Measurements from ENCODE around the gene RHOD.

The RHOD gene, protein sequence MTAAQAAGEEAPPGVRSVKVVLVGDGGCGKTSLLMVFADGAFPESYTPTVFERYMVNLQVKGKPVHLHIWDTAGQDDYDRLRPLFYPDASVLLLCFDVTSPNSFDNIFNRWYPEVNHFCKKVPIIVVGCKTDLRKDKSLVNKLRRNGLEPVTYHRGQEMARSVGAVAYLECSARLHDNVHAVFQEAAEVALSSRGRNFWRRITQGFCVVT

DNA sequence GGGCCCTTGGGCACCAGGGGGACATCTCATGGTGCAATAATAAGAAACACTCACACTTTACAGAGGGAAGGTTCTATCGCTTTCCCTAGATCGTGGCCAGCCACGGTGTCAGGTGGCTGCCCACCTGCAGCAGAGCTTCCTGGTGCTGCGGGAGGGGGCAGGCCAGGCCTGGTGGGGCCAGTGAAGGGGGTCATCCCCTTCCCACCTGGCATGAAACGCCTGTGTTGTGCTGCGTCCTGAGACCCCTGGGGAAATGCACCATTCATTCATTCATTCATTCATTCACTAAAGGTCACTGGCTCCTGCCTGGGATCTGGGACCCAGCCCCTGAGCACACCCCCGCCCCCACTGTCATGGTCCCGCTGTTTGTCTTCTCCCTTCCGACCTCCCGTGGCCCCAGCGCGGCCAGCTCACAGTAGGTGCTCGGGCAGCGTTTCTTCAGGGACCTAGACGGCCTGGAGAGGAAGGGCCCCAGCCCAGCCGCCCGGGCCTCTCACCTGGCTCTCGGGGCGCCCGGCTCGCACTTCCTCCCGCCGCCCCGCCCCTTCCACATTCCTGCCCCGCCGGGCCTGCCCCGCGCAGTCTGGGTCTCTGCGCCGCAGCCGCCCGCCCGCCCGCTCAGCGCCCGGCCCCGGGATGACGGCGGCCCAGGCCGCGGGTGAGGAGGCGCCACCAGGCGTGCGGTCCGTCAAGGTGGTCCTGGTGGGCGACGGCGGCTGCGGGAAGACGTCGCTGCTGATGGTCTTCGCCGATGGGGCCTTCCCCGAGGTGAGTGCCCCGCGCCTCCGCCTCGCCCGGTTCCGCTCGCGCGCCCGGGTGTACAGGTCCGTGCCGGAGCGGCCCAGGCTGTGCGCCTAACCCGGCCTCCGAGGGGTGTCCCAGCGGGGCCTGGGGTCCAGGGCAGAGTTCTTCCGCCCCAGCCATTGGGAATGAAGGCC, at the start of gene RHOD:
TSS of gene RHOD (plus strand) at position 581 of the 938 bp plus-strand sequence. CDS start at position 637, 56 bp downstream.
- Histone ChIP-seq H2AFZ (ENCODE audit: low read length) (peak within 1 kb of the TSS; percentile 89), H3K79me2 (ENCODE audit: low read length) (no peaks in the 10 kb centered on the region), H4K20me1 (ENCODE audit: insufficient read depth, low read length) (no peaks in the 10 kb centered on the region), H3K4me1 (ENCODE audit: low read length) (peaks cover 28% of the 10 kb centered on the region), H3K4me2 (ENCODE audit: low read depth, low read length) (peak within 1 kb of the TSS; percentile 90), H3K36me3 (replicated peaks; ENCODE audit: insufficient read depth, low read length) (no peaks in the 10 kb centered on the region), H3K4me3 (ENCODE audit: low read length) (peak within 1 kb of the TSS; percentile 77), H3K9ac (ENCODE audit: low read length) (peak within 1 kb of the TSS; percentile 65), H3F3A (ENCODE audit: insufficient read depth, low read length) (peaks cover 10% of the 10 kb centered on the region), H3K27ac (ENCODE audit: low read length) (peak within 1 kb of the TSS; percentile 65), H3K9me2 (replicated peaks; ENCODE audit: insufficient read depth, low read length) (no peaks in the 10 kb centered on the region), H3K9me3 (replicated peaks; ENCODE audit: insufficient read depth, low read length) (no peaks in the 10 kb centered on the region), H3K27me3 (replicated peaks; ENCODE audit: insufficient read depth, low read length) (no peaks in the 10 kb centered on the region)
- peak; percentile 64 for DNase-seq
- TF ChIP-seq, protein P1, sequence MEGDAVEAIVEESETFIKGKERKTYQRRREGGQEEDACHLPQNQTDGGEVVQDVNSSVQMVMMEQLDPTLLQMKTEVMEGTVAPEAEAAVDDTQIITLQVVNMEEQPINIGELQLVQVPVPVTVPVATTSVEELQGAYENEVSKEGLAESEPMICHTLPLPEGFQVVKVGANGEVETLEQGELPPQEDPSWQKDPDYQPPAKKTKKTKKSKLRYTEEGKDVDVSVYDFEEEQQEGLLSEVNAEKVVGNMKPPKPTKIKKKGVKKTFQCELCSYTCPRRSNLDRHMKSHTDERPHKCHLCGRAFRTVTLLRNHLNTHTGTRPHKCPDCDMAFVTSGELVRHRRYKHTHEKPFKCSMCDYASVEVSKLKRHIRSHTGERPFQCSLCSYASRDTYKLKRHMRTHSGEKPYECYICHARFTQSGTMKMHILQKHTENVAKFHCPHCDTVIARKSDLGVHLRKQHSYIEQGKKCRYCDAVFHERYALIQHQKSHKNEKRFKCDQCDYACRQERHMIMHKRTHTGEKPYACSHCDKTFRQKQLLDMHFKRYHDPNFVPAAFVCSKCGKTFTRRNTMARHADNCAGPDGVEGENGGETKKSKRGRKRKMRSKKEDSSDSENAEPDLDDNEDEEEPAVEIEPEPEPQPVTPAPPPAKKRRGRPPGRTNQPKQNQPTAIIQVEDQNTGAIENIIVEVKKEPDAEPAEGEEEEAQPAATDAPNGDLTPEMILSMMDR (IDR thresholded peaks at IDR 0.05; ENCODE audit: low read length): no peak
- TF ChIP-seq EZH2phosphoT487 (IDR thresholded peaks at IDR 0.05; ENCODE audit: low read length): no peak
- TF ChIP-seq EZH2 (optimal IDR thresholded peaks at IDR 0.05; ENCODE audit: low read depth, low read length): no peak

DNA sequence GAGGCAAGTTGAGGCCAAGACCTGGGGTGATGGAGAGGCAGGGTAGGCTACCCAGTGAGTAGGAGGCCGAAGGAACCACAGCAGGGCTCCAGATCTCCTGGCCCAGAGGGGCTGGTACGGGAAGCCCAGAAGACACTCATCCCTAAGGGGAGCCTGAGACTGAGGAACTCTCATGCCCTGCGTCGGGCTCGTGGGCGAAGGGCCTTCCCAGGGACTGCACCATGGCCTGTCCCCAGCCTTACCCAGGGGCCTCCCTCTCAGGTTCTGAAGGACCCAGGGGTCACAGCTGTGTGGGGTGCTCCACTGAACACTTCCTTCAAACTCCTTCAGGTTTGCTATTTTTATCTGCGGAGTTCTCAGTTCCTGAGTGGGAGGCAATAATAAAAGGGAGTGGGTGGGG, 49.5 kb upstream of the RHOD start:
- no peaks in the 10 kb centered on the region for H3F3A ChIP-seq (ENCODE audit: insufficient read depth, low read length)
- H3K9me2 ChIP-seq (replicated peaks; ENCODE audit: insufficient read depth, low read length): no peaks in the 10 kb centered on the region
- 0 out of 2 replicates have a peak, but pooled peaks cover 4% of the 10 kb centered on the region for H3K4me1 ChIP-seq (ENCODE audit: low read length)
- no peak overlapping the region for H3K4me3 ChIP-seq (ENCODE audit: low read length)
- peak overlapping the region; percentile 82 for H2AFZ ChIP-seq (ENCODE audit: low read length)
- H3K36me3 ChIP-seq (replicated peaks; ENCODE audit: insufficient read depth, low read length): no peaks in the 10 kb centered on the region
- TF ChIP-seq, protein P1 (IDR thresholded peaks at IDR 0.05; ENCODE audit: low read length): no peak
- TF ChIP-seq EZH2 (optimal IDR thresholded peaks at IDR 0.05; ENCODE audit: low read depth, low read length) (no peak), EZH2phosphoT487 (IDR thresholded peaks at IDR 0.05; ENCODE audit: low read length) (no peak)
- DNase-seq: no peak
- H3K9me3 ChIP-seq (replicated peaks; ENCODE audit: insufficient read depth, low read length): no peaks in the 10 kb centered on the region
- no peaks in the 10 kb centered on the region for H4K20me1 ChIP-seq (ENCODE audit: insufficient read depth, low read length)
- no peaks in the 10 kb centered on the region; the same call in 1 of the 2 replicates for H3K27me3 ChIP-seq (replicated peaks; ENCODE audit: insufficient read depth, low read length)
- no peak overlapping the region for H3K9ac ChIP-seq (ENCODE audit: low read length)
- no peak overlapping the region for H3K27ac ChIP-seq (ENCODE audit: low read length)
- no peaks in the 10 kb centered on the region for H3K79me2 ChIP-seq (ENCODE audit: low read length)
- H3K4me2 ChIP-seq (ENCODE audit: low read depth, low read length): no peak overlapping the region

DNA sequence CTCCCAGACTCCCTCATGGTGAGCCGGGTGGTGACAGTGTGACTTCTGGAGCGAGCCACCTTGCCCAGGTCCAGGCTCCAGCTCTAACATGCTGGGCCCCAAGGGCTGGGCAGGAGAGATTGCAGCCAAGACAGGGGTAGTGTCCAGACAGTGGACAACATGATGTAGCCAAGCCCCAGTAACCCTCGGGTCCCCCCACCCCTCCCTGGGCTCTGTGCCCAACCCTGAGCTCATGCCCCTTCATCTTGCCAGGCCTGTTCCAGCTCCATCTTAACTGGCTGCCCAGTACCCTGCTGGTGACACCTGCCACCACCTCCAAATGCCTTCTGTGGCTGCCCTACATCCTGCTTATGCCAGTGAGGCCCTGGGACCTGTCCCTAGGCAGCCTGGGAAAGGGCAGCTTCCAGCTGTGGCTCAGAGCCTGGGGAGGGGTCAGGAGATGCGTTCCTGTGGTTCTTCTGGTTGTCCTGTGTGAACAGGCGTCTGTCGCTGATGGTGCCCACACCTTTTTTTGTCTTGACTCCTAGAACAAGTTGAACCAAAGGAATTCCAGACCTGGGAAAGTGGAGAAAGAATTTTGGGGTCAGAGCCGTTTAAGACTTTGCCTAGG, 46.2 kb upstream of the RHOD start:
- Histone ChIP-seq H2AFZ (ENCODE audit: low read length) (no peak overlapping the region), H3K36me3 (replicated peaks; ENCODE audit: insufficient read depth, low read length) (no peaks in the 10 kb centered on the region), H4K20me1 (ENCODE audit: insufficient read depth, low read length) (no peaks in the 10 kb centered on the region), H3K79me2 (ENCODE audit: low read length) (no peaks in the 10 kb centered on the region), H3K4me3 (ENCODE audit: low read length) (no peak overlapping the region), H3K4me2 (ENCODE audit: low read depth, low read length) (no peak overlapping the region), H3K9ac (ENCODE audit: low read length) (no peak overlapping the region), H3K4me1 (ENCODE audit: low read length) (0 out of 2 replicates have a peak, but pooled peaks cover 4% of the 10 kb centered on the region), H3K27ac (ENCODE audit: low read length) (no peak overlapping the region), H3K9me2 (replicated peaks; ENCODE audit: insufficient read depth, low read length) (no peaks in the 10 kb centered on the region), H3K9me3 (replicated peaks; ENCODE audit: insufficient read depth, low read length) (no peaks in the 10 kb centered on the region), H3K27me3 (replicated peaks; ENCODE audit: insufficient read depth, low read length) (peaks cover 4% of the 10 kb centered on the region; the same call in 1 of the 2 replicates), H3F3A (ENCODE audit: insufficient read depth, low read length) (no peaks in the 10 kb centered on the region)
- TF ChIP-seq EZH2phosphoT487 (IDR thresholded peaks at IDR 0.05; ENCODE audit: low read length): no peak
- no peak for DNase-seq
